ENCODE data around the gene SAG. TPM values are rescaled to one million over a fixed set of nuclear protein-coding genes. Genes with fewer than 3 reads are reported as not detected.

SAG gene
- total and polyA plus RNA-seq, 8 donors: not detected

GRCh38 chr2:233275223-233275622 is 32.4 kb upstream of the SAG start:
- peaks cover 8 to 21% (median 13%) of the 10 kb centered on the region in 3 donors for H3K4me1 ChIP-seq
- no peak for TF ChIP-seq CTCF (IDR thresholded peaks at IDR 0.05)
- intact Hi-C loops (cut with DNase I): no loop called here

GRCh38 chr2:233278921-233279320 is 28.7 kb upstream of the SAG start:
- FAIRE-seq: no peak
- intact Hi-C loops (cut with DNase I): no loop called here
- TF ChIP-seq CTCF (IDR thresholded peaks at IDR 0.05): no peak
- Histone ChIP-seq H3K27me3 (no peaks in the 10 kb centered on the region), H3K36me3 (peaks cover 8 to 68% (median 36%) of the 10 kb centered on the region in 3 donors), H3K4me1 (peaks cover 0 to 3% (median 0%) of the 10 kb centered on the region in 3 donors), H3K9me3 (no peaks in the 10 kb centered on the region), H3K4me3 (no peak overlapping the region), H3K27ac (no peak overlapping the region)
- 89 to 96% methylated on average over 2 of the region's 2 CpGs for WGBS, 2 donors
- no peak for DNase-seq
- no peak for ATAC-seq

More at GRCh38 chr2:233275223-233275622, 32.4 kb upstream of the SAG start:
- H3K27ac ChIP-seq: no peak overlapping the region
- H3K36me3 ChIP-seq: peaks cover 5 to 42% (median 31%) of the 10 kb centered on the region in 3 donors
- no peaks in the 10 kb centered on the region for H3K9me3 ChIP-seq
- no peak for ATAC-seq
- FAIRE-seq: no peak
- DNase-seq: no peak
- WGBS, 2 donors: 86 to 87% methylated on average over 4 of the region's 4 CpGs
- no peaks in the 10 kb centered on the region for H3K27me3 ChIP-seq
- no peak overlapping the region for H3K4me3 ChIP-seq

- H3K4me3 ChIP-seq: no peak overlapping the region
- intact Hi-C loops (cut with DNase I): no loop called here
- no peak for TF ChIP-seq CTCF (IDR thresholded peaks at IDR 0.05)
- WGBS, 2 donors: 63 to 66% methylated on average over 4 of the region's 4 CpGs
- H3K36me3 ChIP-seq: peaks cover 13 to 63% (median 27%) of the 10 kb centered on the region in 3 donors
- no peak overlapping the region for H3K27ac ChIP-seq
- FAIRE-seq (no peak), ATAC-seq (peak in 1 of 4 donors; percentile 42), DNase-seq (no peak)
- H3K9me3 ChIP-seq: no peaks in the 10 kb centered on the region
- no peaks in the 10 kb centered on the region for H3K27me3 ChIP-seq
- H3K4me1 ChIP-seq: peaks cover 0 to 3% (median 0%) of the 10 kb centered on the region in 3 donors
Observed at GRCh38 chr2:233280114-233280693, 27.4 kb upstream of the SAG start.

- peaks cover 13 to 59% (median 15%) of the 10 kb centered on the region in 3 donors for H3K36me3 ChIP-seq
Observed at GRCh38 chr2:233281553-233281952, 26.1 kb upstream of the SAG start.

More at GRCh38 chr2:233281553-233281952, 26.1 kb upstream of the SAG start:
- intact Hi-C loops (cut with DNase I): no loop called here
- ATAC-seq (no peak), FAIRE-seq (no peak), DNase-seq (no peak)
- TF ChIP-seq CTCF (IDR thresholded peaks at IDR 0.05): no peak
- WGBS, 2 donors: 91 to 98% methylated on average over 4 of the region's 4 CpGs
- H3K4me3 ChIP-seq: no peak overlapping the region
- H3K27ac ChIP-seq: no peak overlapping the region
- no peaks in the 10 kb centered on the region for H3K9me3 ChIP-seq
- H3K4me1 ChIP-seq: peaks cover 0 to 3% (median 0%) of the 10 kb centered on the region in 3 donors
- H3K27me3 ChIP-seq: no peaks in the 10 kb centered on the region
